HG02852 (cell line): ENCODE results near the gene OTOF.

Experiments
- ATAC-seq: cut with Tn5 transposase; IDR thresholded peaks from one replicate; pipeline ENCODE4 v1.9.1; 2021; ENCODE audit warnings: mild to moderate bottlenecking, moderate library complexity; ENCODE audit not compliant: unreplicated experiment

OTOF gene

GRCh38 chr2:26477911-26478253 is at the start of gene OTOF:
Gene OTOF (minus strand): TSS chr2:26478124.
- no peak for ATAC-seq

GRCh38 chr2:26526589-26526988 is 48.7 kb upstream of the OTOF start:
- ATAC-seq, result no peak

- ATAC-seq, result no peak
Measured at GRCh38 chr2:26526105-26526504, 48.2 kb upstream of the OTOF start.

- no peak for ATAC-seq
Measured at GRCh38 chr2:26523750-26524149, 45.8 kb upstream of the OTOF start.

- no peak for ATAC-seq
Measured at GRCh38 chr2:26522751-26523171, 44.8 kb upstream of the OTOF start.

- ATAC-seq, result no peak
Measured at GRCh38 chr2:26522325-26522724, 44.4 kb upstream of the OTOF start.

GRCh38 chr2:26521913-26522180 is 43.9 kb upstream of the OTOF start:
- no peak for ATAC-seq

- no peak for ATAC-seq
Measured at GRCh38 chr2:26521054-26521912, 43.4 kb upstream of the OTOF start.

- ATAC-seq, result no peak
Measured at GRCh38 chr2:26520148-26520449, 42.2 kb upstream of the OTOF start.

- ATAC-seq, result no peak
Measured at GRCh38 chr2:26519396-26520147, 41.6 kb upstream of the OTOF start.

- ATAC-seq, result no peak
Measured at GRCh38 chr2:26516781-26517180, 38.9 kb upstream of the OTOF start.

GRCh38 chr2:26516246-26516645 is 38.3 kb upstream of the OTOF start:
- ATAC-seq, result no peak

- no peak for ATAC-seq
Measured at GRCh38 chr2:26515771-26516170, 37.8 kb upstream of the OTOF start.

- no peak for ATAC-seq
Measured at GRCh38 chr2:26514045-26514444, 36.1 kb upstream of the OTOF start.

- ATAC-seq, result no peak
Measured at GRCh38 chr2:26513261-26513660, 35.3 kb upstream of the OTOF start.

GRCh38 chr2:26511466-26511865 is 33.5 kb upstream of the OTOF start:
- ATAC-seq, result no peak

- no peak for ATAC-seq
Measured at GRCh38 chr2:26510344-26510973, 32.5 kb upstream of the OTOF start.

- ATAC-seq, result no peak
Measured at GRCh38 chr2:26509141-26509540, 31.2 kb upstream of the OTOF start.

- ATAC-seq, result no peak
Measured at GRCh38 chr2:26507932-26508331, 30.0 kb upstream of the OTOF start.

GRCh38 chr2:26507088-26507487 is 29.2 kb upstream of the OTOF start:
- ATAC-seq, result no peak

GRCh38 chr2:26506279-26506678 is 28.4 kb upstream of the OTOF start:
- ATAC-seq, result no peak

- ATAC-seq, result no peak
Measured at GRCh38 chr2:26504002-26504401, 26.1 kb upstream of the OTOF start.
